GM04504 (cell line): ENCODE results near the gene FKBP5.

Experiments
- DNase-seq: peaks from one replicate; pipeline ENCODE4 v3.0.0-alpha.2; 2012; ENCODE audit warnings: low read depth

The FKBP5 gene

GRCh38 chr6:35662999-35663398, 25.7 kb downstream of the FKBP5 start:
- no peak for DNase-seq

GRCh38 chr6:35654883-35655282, 33.8 kb downstream of the FKBP5 start:
- no peak for DNase-seq

- no peak for DNase-seq
Measured at GRCh38 chr6:35651244-35651643, 37.5 kb downstream of the FKBP5 start.

- no peak for DNase-seq
Measured at GRCh38 chr6:35650015-35650414, 38.7 kb downstream of the FKBP5 start.

GRCh38 chr6:35648203-35648602, 40.5 kb downstream of the FKBP5 start:
- no peak for DNase-seq

- no peak for DNase-seq
Measured at GRCh38 chr6:35647400-35647799, 41.3 kb downstream of the FKBP5 start.

- DNase-seq, result no peak
Measured at GRCh38 chr6:35643162-35643535, 45.6 kb downstream of the FKBP5 start.

GRCh38 chr6:35642471-35643161, 46.1 kb downstream of the FKBP5 start:
- DNase-seq, result no peak

- DNase-seq, result no peak
Measured at GRCh38 chr6:35640017-35640664, 48.6 kb downstream of the FKBP5 start.

GRCh38 chr6:35638679-35639078, 50.0 kb downstream of the FKBP5 start:
- no peak for DNase-seq

GRCh38 chr6:35637911-35638310, 50.8 kb downstream of the FKBP5 start:
- no peak for DNase-seq

- DNase-seq, result no peak
Measured at GRCh38 chr6:35635601-35636597, 52.8 kb downstream of the FKBP5 start.

- no peak for DNase-seq
Measured at GRCh38 chr6:35634316-35634715, 54.4 kb downstream of the FKBP5 start.

GRCh38 chr6:35633579-35634089, 55.1 kb downstream of the FKBP5 start:
- no peak for DNase-seq

GRCh38 chr6:35629876-35630378, 58.8 kb downstream of the FKBP5 start:
- DNase-seq, result no peak

GRCh38 chr6:35626401-35626800, 62.3 kb downstream of the FKBP5 start:
- DNase-seq, result no peak

GRCh38 chr6:35624341-35625070, 64.2 kb downstream of the FKBP5 start:
- DNase-seq, result no peak

GRCh38 chr6:35622283-35622682, 66.4 kb downstream of the FKBP5 start:
- no peak for DNase-seq

GRCh38 chr6:35620706-35621105, 68.0 kb downstream of the FKBP5 start:
- no peak for DNase-seq

GRCh38 chr6:35613762-35614161, 75.0 kb downstream of the FKBP5 start:
- no peak for DNase-seq

GRCh38 chr6:35611240-35611639, 77.5 kb downstream of the FKBP5 start:
- DNase-seq, result peak; percentile 32

GRCh38 chr6:35610830-35611229, 77.9 kb downstream of the FKBP5 start:
- DNase-seq, result no peak
